Measurements from ENCODE around the gene GUCD1. TPM values are rescaled to one million over a fixed set of nuclear protein-coding genes. Genes with fewer than 3 reads are reported as not detected.
"Not testable (repeated sequence)": the region's sequence is repeated elsewhere in the genome, so short reads cannot be mapped to it uniquely, and the experiment has no call there.

GUCD1 gene
- polyA plus RNA-seq (ENCODE audit: insufficient read length in 3 of 3), result 10 to 100 TPM; 87.7 to 98.2 (median 88.1) TPM

DNA sequence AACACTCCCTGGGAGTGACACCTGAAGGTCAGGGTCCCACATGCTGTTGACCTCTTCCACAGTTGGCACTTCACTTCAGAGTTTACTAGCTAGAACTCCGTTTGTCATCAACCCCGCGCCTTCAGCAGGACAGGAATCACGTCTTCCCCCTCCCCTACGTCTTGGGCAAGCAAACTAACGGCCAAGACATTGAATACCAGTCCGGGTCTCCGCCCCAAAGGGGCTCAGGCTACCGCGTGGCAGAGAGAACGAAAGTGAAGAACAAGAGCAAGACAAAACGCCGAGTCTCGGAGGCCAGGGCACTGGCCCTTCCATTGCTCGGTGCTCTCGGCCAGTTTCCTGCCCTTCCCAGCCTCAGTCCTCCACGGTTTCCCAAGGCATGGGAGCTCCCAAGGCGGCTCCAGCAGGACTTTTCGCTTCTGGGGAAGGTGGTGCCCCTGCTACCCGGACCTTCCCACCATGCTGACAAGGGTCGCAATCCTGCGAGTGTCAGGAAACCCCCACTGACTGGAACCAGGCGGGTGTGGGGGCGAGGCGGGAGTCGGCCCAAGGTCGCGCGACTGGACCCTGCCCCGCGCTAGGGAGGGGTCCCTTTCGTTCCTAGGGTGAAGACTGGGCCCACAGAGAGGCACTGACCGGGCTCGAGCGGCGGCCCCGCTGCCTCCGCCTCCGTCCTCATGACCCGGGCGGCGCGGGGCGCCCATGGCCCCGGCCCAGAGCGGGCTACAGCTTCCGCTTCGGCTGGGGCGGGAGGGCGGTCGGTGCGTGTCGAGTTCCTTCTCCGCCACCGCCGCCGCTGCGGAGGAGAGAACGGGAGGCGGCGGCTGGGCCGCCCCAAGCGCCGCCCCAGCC, at the start of gene GUCD1:
TSS of gene GUCD1 (minus strand) at position 826 of the 852 bp plus-strand sequence. CDS start at position 679, 147 bp downstream.
- no peak for DNase-seq (ENCODE audit: low read depth in 3 of 3, low spot score in 2 of 3)

DNA sequence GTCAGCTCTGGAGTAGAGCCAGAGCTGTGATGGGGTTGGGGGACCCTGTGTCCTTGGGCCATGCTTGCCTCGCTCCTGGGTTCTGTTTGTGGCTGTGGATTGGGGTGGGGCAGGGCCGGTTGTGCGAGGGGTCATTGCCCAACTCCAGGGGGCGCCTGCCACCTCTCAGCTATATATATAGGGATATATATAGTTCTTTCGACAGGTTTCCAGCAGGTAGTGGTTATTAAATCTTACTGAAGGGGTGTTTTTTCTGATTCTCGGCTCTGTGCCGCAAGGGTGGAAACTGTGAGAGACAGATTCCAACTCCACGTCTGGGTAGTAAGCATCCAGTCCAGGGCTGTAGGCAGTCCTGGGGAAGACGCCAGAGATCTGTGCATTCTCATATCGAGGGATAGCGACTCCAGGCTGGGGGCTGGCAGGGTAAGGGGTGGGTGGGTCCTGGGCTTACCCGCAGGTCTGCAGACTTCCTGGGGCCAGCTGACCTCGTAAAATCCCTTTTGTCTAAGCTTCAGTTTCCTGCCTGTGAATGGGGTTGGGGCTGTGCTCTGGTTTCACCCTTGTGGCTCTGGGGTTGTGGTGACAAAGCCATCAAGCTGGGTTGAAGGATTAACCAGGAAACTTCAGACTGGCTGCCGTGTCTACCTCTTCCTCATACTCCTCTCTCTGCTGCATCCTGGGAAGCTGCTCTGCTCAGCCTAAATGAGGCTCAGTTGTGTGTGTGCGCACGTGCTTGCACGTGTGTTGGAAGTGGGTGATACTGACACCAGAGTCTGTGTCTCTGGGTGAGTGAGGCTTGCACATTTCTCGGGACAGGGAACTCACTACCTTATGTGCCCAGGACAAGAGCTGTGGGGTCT, 49.1 kb upstream of the GUCD1 start:
- not testable (repeated sequence) for DNase-seq (ENCODE audit: low read depth in 3 of 3, low spot score in 2 of 3)

DNA sequence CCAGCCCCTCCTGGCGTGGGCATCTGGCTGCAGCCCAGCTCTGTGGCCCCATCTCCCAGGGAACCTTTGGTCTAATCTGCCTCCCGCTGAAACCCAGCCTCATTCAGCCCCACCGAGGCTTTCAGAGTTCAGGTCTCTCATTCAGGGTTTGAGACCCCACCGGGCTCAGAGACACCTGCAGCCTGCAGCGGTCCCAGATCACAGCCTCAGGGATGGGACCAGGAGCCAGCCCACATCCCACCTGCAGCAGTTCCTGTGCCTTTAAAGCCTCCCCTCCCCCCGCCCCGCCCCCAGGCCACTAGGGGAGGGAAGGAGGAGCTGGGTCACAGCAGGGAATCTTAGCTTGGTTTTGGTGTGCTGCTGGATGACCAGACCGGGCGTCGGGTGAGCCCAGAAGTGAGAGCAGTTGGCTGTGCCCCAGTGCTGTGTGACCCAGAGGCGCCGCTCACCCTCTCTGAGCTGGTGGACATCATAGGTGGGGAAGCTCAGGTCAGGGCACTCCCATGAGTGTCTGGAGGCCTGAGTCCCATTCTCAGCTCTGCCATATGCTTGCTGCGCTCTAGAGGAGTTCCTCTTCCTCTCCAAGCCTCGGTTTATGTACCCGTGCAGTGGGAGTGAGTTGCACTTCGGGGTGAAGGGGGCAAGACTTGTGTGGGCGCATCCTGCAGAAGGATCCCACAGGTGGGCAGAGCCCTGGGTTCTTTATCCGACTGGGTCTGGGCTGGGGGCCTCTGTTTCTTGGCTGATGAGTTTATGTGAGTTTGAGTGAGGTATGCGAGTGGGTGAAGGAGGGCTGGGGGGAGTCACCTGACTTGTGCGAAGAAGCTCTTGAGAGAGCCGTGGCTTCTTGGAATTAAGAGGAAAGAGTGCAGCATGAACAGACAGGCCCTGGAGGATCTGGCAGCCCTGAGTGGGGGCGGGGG, 48.2 kb upstream of the GUCD1 start, which contains the start of gene GGT1:
TSS of gene GGT1 (plus strand) at position 347 of the 923 bp plus-strand sequence. CDS start 7,889 bp downstream, outside the sequence.
- not testable (repeated sequence) for DNase-seq (ENCODE audit: low read depth in 3 of 3, low spot score in 2 of 3)

DNA sequence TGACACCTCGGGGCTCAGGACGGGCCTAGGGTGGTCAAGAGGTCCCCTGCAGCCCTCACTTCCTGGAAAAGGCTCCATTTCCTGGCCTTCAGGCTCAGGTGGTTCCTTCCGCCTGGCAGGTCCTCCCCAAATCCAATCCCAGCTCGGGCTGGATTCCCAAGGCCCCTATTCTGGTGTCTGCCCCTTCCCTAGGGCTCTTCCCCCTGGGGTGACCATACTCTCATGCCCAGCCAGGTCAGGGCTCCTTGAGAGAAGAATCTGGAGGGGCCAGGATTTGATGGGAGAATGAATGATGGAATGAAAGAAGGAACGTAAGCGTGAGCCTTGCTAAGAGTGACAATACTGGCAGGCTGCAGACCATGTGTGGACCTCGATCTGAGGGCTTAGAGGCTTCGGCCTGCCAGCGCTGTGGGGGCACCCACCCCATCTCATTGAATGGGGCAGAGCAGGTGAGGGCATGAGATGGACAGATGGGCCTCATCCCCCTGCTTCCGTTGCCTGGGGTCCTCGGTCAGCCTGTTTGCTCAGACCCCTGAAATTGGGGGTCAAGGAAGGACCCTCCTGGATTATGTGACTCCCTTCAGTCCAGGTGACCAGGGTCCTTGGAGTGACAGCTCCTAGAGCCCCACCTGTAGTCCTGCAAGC, 47.3 kb upstream of the GUCD1 start:
- not testable (repeated sequence) for DNase-seq (ENCODE audit: low read depth in 3 of 3, low spot score in 2 of 3)

DNA sequence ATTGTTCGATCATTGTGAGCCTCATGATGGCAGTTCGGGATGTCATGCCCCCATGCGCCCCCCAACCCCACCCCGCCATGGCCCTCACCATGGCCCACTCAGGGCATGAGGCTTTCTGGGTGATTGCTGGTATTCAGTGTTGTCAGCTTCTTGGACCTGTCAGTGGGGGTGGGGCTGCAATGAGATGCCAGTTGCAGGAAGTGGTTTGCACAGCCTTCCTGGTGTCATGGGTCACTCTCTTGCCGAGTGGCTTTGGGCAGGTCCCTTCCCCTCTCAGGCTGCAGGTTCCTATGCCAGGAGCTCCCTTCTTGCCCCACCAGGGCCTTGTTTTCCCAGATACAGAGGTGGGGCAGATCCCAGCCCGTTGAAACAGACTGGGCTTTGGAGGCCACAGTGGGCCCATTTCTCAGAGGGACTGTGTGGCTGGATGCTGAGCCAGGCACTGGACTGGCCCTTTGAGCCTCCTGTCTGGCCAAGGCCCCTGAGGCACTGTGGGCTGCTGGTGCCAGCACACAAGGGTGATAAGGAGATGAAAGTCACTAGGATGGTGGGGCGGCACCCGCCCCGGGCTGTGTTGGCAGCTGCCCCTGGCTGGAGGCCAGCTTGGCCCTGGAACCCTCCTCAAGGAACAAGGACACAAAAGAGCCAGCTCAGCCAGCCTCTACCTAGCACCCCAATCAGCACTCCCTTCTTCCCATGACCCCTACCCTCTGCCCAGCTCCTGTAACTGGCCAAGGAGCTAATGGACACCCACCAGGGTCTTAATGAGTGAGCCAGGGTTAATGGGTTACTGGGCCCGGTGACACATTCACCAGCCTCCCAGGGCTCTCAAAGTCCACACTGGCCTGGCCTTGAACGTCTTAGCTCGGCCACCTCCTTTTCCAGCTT, 46.5 kb upstream of the GUCD1 start:
- DNase-seq (ENCODE audit: low read depth in 3 of 3, low spot score in 2 of 3), result no peak

DNA sequence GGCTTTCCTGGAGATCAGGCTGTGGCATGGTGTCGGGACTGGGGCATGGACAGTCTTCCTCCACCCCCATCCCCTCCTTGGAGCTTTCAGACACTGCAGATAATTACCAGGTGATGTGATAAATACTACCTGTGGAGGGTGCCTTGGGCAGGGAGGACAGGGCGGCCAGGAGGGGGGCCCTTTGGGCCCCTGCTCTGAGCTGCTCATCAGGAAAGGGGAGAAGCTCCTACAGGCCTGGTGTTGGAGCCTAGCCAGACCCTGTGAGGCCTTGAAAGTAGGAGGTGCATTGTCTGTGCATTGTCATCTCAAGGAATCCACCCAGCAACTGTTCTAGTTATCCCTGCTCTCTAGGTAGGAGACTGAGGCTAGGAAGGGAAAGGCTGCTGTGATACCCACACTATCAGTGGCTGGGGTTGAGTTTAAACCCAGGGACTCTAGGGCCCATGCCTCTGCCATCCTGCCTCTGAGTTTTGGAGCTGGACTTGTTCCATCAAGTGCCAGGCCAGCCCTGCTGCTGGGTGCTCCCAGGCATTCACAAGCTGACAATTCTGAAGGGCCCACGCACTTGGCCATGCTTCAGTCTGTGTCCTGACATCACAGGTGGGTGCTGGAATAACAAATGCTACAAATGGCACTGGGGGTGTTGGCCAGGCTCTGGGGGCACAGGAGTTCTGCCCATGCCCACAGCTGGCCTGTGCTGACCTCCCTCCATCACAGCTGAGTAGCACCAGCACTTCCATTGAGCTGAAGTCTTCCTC, 45.2 kb upstream of the GUCD1 start:
- DNase-seq (ENCODE audit: low read depth in 3 of 3, low spot score in 2 of 3), result not testable (repeated sequence)

DNA sequence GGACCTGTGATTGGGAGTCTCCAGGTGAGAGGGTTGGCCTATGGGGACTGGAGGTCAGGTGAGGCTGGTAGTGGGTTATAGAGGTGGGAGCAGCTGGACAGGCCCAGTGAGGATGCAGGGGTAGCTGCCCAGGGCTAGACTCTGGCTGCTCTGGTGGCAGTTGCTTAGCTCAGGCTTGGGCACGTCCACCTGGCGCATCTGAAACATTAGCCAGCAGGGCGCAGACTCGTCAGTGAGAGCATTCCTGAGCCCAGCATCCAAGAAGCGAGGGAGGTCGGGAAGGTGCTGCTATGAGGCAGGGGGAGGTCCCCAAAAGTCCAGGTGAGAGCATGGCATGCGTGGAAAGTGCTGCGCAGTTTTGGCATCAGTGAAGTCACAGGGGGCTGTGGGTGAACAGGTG, 44.6 kb upstream of the GUCD1 start:
- DNase-seq (ENCODE audit: low read depth in 3 of 3, low spot score in 2 of 3), result no peak

DNA sequence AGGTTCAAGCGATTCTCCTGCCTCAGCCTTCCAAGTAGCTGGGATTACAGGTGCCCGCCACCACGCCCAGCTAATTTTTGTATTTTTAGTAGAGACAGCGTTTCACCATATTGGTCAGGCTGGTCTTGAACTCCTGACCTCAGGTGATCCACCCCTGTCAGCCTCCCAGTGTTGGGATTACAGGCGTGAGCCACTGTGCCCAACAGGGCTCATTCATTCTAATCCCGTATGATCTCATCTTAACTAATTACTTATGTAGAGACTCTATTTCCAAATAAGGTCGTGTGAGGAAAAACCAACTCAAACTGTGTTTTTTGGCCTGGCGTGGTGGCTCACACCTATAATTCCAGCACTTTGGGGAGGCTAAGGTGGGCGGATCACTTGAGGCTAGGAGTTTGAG, 42.1 kb upstream of the GUCD1 start:
- DNase-seq (ENCODE audit: low read depth in 3 of 3, low spot score in 2 of 3), result not testable (repeated sequence)

DNA sequence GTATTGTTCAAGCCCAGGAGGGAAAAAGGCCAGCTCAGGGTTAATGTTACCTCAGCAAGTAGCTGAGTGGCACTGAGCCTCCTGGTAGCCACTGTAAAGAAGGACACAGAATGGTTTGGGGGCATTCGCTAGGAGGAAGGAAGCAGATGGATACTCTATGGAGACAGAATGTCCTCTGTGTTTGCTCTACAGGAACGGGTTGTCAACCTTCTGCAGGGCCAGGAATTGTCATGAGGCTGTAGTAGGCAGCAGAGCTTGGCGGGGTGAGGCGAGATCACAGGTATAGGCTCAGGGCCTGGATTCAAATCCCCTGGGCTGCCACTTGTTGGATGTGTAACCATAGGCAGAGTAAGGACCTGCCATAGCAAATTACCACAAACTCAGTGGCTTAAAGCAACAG, 40.9 kb upstream of the GUCD1 start:
- DNase-seq (ENCODE audit: low read depth in 3 of 3, low spot score in 2 of 3), result no peak

DNA sequence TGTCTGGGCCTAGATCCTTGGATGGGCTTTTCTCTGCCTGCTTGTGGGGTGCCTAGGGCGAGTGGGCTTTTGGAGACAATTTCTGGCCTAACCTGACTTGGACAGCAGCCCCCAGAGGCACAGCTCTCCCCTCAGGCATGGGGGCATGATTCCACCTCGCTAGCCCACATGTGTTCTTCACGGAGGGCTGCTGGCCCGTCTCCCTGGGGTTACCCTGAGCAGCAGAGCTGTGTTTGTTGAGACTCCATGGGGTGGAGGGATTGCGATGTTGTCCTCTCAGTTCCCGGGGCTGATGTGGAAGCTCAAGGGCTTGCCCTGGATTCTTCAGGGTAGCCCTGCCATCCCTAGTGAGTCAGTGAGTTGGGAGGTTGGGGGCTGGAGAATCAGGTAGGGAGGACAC, 40.3 kb upstream of the GUCD1 start:
- DNase-seq (ENCODE audit: low read depth in 3 of 3, low spot score in 2 of 3), result no peak

DNA sequence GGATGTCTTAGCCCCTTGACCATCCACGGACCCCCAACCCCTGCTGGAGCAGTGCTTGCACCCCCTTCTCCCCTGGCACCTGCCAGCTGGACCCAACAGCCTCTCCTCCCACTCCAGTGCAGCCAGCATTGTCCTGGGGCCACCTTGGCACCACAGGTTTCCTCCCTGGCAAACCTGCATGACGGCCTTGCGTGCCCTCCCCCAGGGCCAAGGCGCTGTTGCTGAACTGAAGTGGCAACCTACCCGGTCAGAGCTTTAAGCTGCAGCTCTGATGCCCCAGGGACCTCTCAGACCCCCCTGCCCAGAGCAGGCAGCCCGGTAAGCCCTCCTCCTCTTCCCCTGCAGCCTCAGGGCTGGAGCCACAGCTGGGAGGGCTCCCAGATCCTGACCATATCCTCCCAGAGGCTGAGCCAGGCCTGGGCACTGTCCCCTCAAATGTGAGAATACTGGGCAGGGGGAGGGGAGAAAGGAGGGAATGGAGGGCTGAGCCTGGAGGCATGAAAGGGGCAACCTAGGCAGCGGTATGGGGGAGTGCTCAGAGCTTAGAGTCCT, 39.7 kb upstream of the GUCD1 start:
- DNase-seq (ENCODE audit: low read depth in 3 of 3, low spot score in 2 of 3), result no peak

DNA sequence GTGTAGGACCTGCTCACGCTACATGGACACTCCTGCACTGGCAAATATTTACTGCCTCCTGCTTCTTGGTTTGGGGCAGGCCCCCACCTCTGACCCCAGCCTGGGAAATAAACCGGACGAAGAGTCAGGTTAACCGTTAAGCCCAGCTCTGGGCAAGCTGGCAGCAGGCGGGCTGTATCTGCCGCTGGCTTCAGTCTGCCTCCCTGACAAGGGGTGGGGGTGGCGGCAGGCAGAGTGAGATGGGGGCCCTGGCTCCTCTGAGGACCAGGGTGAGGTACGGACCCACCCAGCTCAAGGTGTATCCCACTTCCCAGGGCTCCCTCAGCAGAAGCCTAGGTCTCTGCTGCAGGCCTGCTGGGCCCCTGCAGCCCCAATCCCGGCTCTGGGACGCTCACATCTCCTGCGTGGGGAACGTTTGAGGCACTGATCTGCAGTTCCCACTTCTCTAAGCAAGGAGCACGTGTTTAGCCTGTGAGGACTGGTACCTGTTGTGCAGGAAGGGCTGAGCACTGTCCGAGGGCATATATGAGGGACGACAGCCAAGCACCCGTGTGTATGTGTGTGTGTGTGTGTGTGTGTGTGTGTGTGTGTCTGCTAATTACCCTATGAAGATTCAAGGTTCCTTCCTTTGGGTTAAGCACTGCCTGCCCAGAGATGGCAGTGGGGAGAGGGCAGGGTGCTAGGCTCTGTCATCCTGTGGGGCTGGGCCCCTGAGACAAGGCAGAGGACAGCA, 39.1 kb upstream of the GUCD1 start:
- DNase-seq (ENCODE audit: low read depth in 3 of 3, low spot score in 2 of 3), result no peak

DNA sequence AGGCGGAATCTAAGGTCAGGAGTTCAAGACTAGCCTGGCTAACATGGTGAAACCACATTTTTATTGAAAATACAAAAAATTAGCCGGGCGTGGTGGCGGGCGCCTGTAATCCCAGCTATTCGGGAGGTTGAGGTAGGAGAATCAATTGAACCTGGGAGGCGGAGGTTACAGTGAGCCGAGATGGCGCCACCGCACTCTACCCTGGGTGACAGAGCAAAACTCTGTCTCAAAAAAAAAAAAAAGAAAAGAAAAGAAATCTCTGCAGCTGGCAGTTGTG, 38.6 kb upstream of the GUCD1 start:
- not testable (repeated sequence) for DNase-seq (ENCODE audit: low read depth in 3 of 3, low spot score in 2 of 3)

DNA sequence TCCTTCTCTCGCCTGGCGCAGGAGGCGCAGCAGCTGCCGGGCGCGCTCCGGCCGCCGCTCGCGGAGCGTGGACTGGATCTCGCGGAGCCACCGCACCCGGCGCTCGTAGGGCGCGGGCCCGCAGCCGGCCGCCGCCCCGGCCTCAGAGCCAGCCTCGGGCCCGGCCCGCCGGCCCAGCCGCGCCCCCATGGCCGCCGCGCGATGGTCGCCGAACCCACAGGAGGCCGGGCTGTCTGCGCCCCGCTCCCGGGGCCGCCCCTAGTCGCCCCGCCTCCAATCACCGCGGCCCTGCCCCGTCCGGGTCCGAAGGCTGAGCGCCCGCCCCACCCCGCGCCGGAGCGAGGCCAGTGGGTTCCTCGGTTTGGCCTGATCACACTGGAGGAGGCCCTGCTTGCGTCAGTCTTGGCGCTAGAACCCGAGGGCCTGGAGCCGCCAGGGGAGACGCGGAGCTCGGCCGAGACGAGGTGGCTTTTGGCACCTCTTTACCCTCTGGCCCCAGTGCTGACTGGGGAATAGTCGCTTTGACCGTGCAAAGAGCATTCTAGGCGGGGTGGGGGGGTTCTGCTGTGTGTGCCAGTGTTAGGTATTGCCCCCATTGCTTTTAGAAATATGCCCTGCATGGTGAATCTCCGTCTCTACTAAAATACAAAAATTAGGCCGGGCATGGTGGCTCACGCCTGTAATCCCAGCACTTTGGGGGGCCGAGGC, 38.1 kb upstream of the GUCD1 start, which contains the start of gene LRRC75B:
TSS of gene LRRC75B (minus strand) at position 223 of the 708 bp plus-strand sequence. CDS start at position 189, 34 bp downstream.
- DNase-seq (ENCODE audit: low read depth in 3 of 3, low spot score in 2 of 3), result peak in 2 of 3 donors; percentile 59 to 66

DNA sequence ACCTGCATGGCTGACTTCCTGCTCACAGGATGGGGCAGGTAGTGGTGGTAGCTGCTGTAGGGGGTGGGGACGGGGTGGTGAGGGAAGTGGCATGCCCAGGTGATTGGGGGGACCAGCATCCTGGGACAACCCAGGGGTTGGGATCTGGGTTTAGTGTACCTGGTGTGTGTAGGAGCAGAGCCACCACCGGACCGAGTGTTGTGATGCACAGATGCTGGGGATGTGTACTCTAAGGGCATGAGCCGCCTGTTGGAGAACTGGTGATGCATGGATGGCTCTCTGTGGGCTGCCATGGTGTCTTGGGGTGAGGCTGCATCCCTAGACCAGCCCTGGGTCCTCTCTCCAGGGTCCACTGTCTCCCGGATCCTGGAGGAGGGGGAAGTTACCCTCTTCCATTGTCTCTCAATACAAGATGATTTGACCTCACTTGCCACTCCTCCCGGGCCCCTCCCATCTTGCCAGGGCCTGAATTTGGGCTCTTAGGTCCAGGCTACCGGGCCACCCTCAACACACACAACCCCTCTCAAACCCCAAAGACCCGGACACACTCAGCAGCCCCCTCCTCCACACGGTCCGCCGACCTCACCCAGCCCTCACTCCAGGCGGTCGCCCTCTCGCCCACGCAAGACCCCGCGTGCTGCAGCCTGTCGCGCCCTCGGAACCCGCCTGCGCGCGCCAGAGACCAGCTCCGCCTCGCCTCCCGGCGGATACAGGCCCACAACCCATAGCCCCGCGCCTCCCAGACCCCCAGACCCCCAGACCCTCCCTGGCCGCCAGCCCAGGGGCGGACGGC, 37.3 kb upstream of the GUCD1 start:
- no peak for DNase-seq (ENCODE audit: low read depth in 3 of 3, low spot score in 2 of 3)

Measured in right renal cortex interstitium (tissue), 3 donors.